Mucosa of rectum (tissue), 2 donors: ENCODE measurements around the gene RAPH1.

Experiments
- H3K27ac ChIP-seq, 2 donors: one replicate each; pipeline ENCODE4 v1.7.0; 2013; ENCODE audit warnings: inconsistent platforms in 2 of 2, low read depth in 2 of 2, low read length in 2 of 2
- H3K27me3 ChIP-seq, 2 donors: one replicate each; pipeline ENCODE4 v1.7.0; 2013; ENCODE audit warnings: low read length in 2 of 2; ENCODE audit not compliant: control insufficient read depth in 2 of 2, insufficient read depth in 2 of 2
- H3K36me3 ChIP-seq, 2 donors: one replicate each; pipeline ENCODE4 v1.7.0; 2013; ENCODE audit warnings: low read length in 2 of 2; ENCODE audit not compliant: control insufficient read depth in 2 of 2, insufficient read depth in 2 of 2
- H3K4me1 ChIP-seq, 2 donors: one replicate each; pipeline ENCODE4 v1.7.0; 2013; ENCODE audit warnings: low read length in 2 of 2, mild to moderate bottlenecking in 1 of 2; ENCODE audit not compliant: control insufficient read depth in 2 of 2, insufficient read depth in 2 of 2
- H3K4me3 ChIP-seq, 2 donors: one replicate each; pipeline ENCODE4 v1.7.0; 2013; ENCODE audit warnings: low read length in 2 of 2
- H3K9ac ChIP-seq, 2 donors: one replicate each; pipeline ENCODE4 v1.7.0; 2013; ENCODE audit warnings: low read length in 2 of 2, low read depth in 1 of 2, mild to moderate bottlenecking in 1 of 2
- H3K9me3 ChIP-seq, 2 donors: one replicate each; pipeline ENCODE4 v1.7.0; 2013; ENCODE audit warnings: low read length in 2 of 2; ENCODE audit not compliant: control insufficient read depth in 2 of 2
- donor health status: healthy.
- donor health status: Normal muscosa, but diverticular disease.

RAPH1 gene

DNA sequence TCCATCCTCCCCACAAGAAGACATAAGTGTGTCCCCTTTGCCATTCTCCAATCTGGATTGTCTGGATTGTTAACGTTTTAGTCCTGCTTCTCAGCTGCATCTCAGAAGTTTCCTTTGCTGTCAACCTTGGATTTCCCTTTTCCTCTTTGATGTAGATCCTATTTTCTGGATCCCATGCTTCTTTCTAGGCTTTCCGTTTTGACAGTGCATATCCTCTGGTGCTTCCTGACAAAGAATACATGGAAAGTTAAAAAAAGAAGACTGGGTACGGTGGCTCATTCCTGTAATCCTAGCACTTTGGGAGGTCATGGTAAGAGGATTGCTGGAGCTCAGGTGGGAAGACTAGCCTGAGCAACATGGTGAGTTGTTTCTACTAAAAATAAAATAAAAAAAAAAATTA is 180.1 kb downstream of the RAPH1 start:
- Histone ChIP-seq H3K4me1 (no peaks in the 10 kb centered on the region), H3K36me3 (no peaks in the 10 kb centered on the region), H3K9ac (no peak overlapping the region), H3K9me3 (no peaks in the 10 kb centered on the region), H3K27me3 (no peaks in the 10 kb centered on the region), H3K27ac (no peak overlapping the region), H3K4me3 (no peak overlapping the region)

GRCh38 chr2:203352604-203353255 is 182.4 kb downstream of the RAPH1 start:
- H3K36me3 ChIP-seq: no peaks in the 10 kb centered on the region
- no peaks in the 10 kb centered on the region for H3K27me3 ChIP-seq
- H3K9ac ChIP-seq: no peak overlapping the region
- H3K27ac ChIP-seq: no peak overlapping the region
- no peaks in the 10 kb centered on the region for H3K9me3 ChIP-seq
- H3K4me3 ChIP-seq: no peak overlapping the region
- no peaks in the 10 kb centered on the region for H3K4me1 ChIP-seq

DNA sequence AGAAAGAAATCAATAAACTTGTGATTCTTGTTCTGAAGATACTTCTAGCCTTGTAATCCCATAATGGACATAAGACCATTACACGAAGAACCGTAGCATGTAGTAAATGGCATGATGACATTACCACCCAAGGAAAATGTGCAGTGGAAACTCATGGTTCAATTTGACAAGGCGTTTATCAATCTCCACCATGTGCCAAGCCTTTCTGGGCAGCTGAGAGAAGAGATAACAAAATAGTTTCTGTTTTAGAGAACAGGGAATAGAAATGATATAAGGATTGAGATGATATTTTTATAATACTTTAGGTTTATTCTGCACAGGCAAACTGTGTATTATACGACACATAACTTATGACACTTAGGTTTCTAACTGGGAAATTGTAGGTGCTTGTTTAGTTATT is 187.7 kb downstream of the RAPH1 start:
- H3K27me3 ChIP-seq: no peaks in the 10 kb centered on the region

GRCh38 chr2:203346612-203347011 is 188.5 kb downstream of the RAPH1 start:
- H3K36me3 ChIP-seq: no peaks in the 10 kb centered on the region
- no peak overlapping the region for H3K4me3 ChIP-seq
- H3K27me3 ChIP-seq: no peaks in the 10 kb centered on the region
- H3K4me1 ChIP-seq: no peaks in the 10 kb centered on the region
- no peaks in the 10 kb centered on the region for H3K9me3 ChIP-seq
- no peak overlapping the region for H3K27ac ChIP-seq
- no peak overlapping the region for H3K9ac ChIP-seq

More for the DNA sequence above, 187.7 kb downstream of the RAPH1 start:
- Histone ChIP-seq H3K9ac (no peak overlapping the region), H3K4me1 (no peaks in the 10 kb centered on the region), H3K4me3 (no peak overlapping the region), H3K36me3 (no peaks in the 10 kb centered on the region), H3K27ac (no peak overlapping the region), H3K9me3 (no peaks in the 10 kb centered on the region)

GRCh38 chr2:203344667-203345066 is 190.4 kb downstream of the RAPH1 start:
- H3K27me3 ChIP-seq: no peaks in the 10 kb centered on the region
- no peak overlapping the region for H3K4me3 ChIP-seq
- no peak overlapping the region for H3K9ac ChIP-seq
- no peak overlapping the region for H3K27ac ChIP-seq
- no peaks in the 10 kb centered on the region for H3K4me1 ChIP-seq
- no peaks in the 10 kb centered on the region for H3K36me3 ChIP-seq
- H3K9me3 ChIP-seq: no peaks in the 10 kb centered on the region
